NCI-H748 treated with DMSO at 0.1 percent for 48 hours (cell line): ENCODE results near the gene AMPD3.

ENCODE experiments used
- DNase-seq: peaks from one replicate; lab custom pipeline; 2025; lab: John Stamatoyannopoulos, UW

AMPD3 gene

GRCh38 chr11:10503777-10504480, 48.9 kb downstream of the AMPD3 start:
- DNase-seq = no peak

GRCh38 chr11:10504490-10504889, 49.4 kb downstream of the AMPD3 start:
- no peak for DNase-seq

- no peak for DNase-seq
Measured at GRCh38 chr11:10505278-10506007, 50.4 kb downstream of the AMPD3 start.

GRCh38 chr11:10506008-10506370, 50.9 kb downstream of the AMPD3 start:
- no peak for DNase-seq

- no peak for DNase-seq
Measured at GRCh38 chr11:10511181-10511621, 56.1 kb downstream of the AMPD3 start.

- DNase-seq = no peak
Measured at GRCh38 chr11:10514202-10514601, 59.1 kb downstream of the AMPD3 start.

- DNase-seq = no peak
Measured at GRCh38 chr11:10514709-10515108, 59.6 kb downstream of the AMPD3 start.

GRCh38 chr11:10515418-10515817, 60.4 kb downstream of the AMPD3 start:
- DNase-seq = no peak

GRCh38 chr11:10518123-10518522, 63.1 kb downstream of the AMPD3 start:
- DNase-seq = no peak

- no peak for DNase-seq
Measured at GRCh38 chr11:10518891-10519290, 63.8 kb downstream of the AMPD3 start.

- DNase-seq = no peak
Measured at GRCh38 chr11:10519630-10520029, 64.6 kb downstream of the AMPD3 start.

- no peak for DNase-seq
Measured at GRCh38 chr11:10520562-10520961, 65.5 kb downstream of the AMPD3 start.

GRCh38 chr11:10522276-10522675, 67.2 kb downstream of the AMPD3 start:
- DNase-seq = no peak

- DNase-seq = no peak
Measured at GRCh38 chr11:10522921-10523320, 67.9 kb downstream of the AMPD3 start.

- no peak for DNase-seq
Measured at GRCh38 chr11:10524471-10524870, 69.4 kb downstream of the AMPD3 start.

GRCh38 chr11:10526974-10527918, 72.2 kb downstream of the AMPD3 start:
- DNase-seq = no peak

- no peak for DNase-seq
Measured at GRCh38 chr11:10528121-10528520, 73.1 kb downstream of the AMPD3 start.

- DNase-seq = no peak
Measured at GRCh38 chr11:10529279-10529678, 74.2 kb downstream of the AMPD3 start.

GRCh38 chr11:10532526-10532925, 77.5 kb downstream of the AMPD3 start:
- DNase-seq = no peak

- no peak for DNase-seq
Measured at GRCh38 chr11:10533323-10533722, 78.3 kb downstream of the AMPD3 start.

- no peak for DNase-seq
Measured at GRCh38 chr11:10534316-10534715, 79.3 kb downstream of the AMPD3 start.

- DNase-seq = no peak
Measured at GRCh38 chr11:10537600-10537999, 82.5 kb downstream of the AMPD3 start.

- no peak for DNase-seq
Measured at GRCh38 chr11:10538924-10539323, 83.9 kb downstream of the AMPD3 start.
